GM19328 (cell line): ENCODE data around the gene CEMIP2.

Experiments used
- ATAC-seq: cut with Tn5 transposase; IDR thresholded peaks from one replicate; pipeline ENCODE4 v1.9.1; 2021; ENCODE audit warnings: mild to moderate bottlenecking, moderate library complexity; ENCODE audit not compliant: unreplicated experiment

CEMIP2 gene

GRCh38 chr9:71747576-71747975, 20.7 kb downstream of the CEMIP2 start:
- ATAC-seq: no peak

GRCh38 chr9:71746758-71747125, 21.6 kb downstream of the CEMIP2 start:
- no peak for ATAC-seq

- no peak for ATAC-seq
Measured at GRCh38 chr9:71746023-71746757, 22.1 kb downstream of the CEMIP2 start.

DNA sequence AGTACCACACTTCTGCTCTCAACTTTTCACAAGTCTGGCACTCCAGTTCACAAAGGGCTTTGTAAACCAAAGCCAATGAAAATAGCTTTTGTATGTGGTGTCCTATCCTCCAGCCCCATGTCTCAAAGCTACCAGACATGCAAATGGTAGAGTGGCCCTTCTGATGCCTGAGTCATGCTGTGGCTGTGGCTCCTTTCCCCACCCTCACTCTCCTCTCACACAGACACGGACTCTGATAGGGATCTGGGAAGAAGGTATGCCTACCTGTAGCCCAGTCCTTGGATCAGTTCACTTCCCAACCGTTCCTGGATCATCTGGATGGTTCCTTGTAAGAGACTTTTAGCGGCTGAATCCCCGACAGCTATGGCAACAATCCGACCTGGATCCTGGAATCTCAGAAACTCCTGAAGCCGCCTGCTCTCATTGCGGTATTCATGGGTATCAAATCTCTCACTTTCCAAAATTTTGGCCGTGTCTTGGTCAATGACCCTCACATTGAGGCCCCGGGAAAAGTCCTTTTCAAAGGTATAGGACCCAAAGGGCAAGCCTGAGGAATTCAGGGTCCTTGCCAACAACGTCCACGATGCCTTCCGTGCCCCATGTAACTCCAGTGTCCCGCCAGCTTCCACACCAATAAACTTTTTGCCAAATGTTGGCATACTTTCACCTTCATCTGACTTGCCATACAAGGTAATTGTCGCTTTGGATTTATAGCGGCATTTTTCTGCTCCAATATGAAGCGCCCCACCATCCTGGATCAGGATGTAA, 23.4 kb downstream of the CEMIP2 start:
- ATAC-seq: no peak

- no peak for ATAC-seq
Measured at GRCh38 chr9:71743882-71744281, 24.4 kb downstream of the CEMIP2 start.

- ATAC-seq: no peak
Measured at GRCh38 chr9:71743217-71743705, 25.1 kb downstream of the CEMIP2 start.

- no peak for ATAC-seq
Measured at GRCh38 chr9:71742703-71743102, 25.6 kb downstream of the CEMIP2 start.

- ATAC-seq: no peak
Measured at GRCh38 chr9:71741926-71742648, 26.2 kb downstream of the CEMIP2 start.

DNA sequence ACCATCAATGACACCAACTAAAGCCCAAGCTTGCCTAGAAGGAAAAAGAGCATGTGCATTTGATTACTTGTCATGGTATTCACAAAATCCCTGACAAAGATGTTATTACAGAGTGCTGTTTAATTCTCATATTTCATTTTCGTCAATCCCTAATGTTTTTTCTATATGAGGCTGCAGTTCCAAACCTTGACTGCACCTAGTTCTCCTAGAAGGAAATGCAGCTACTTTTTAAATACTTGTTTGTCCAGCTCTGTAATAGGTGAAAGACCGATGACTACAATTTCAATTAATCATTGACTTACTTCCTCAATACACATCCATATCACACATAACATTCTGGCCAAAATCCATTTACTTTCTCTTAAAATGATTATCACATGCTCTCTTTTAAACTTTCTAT, 28.1 kb downstream of the CEMIP2 start:
- ATAC-seq: no peak

- no peak for ATAC-seq
Measured at GRCh38 chr9:71737455-71737854, 30.9 kb downstream of the CEMIP2 start.

- ATAC-seq: no peak
Measured at GRCh38 chr9:71736236-71736635, 32.1 kb downstream of the CEMIP2 start.

- ATAC-seq: no peak
Measured at GRCh38 chr9:71734950-71735349, 33.4 kb downstream of the CEMIP2 start.

- no peak for ATAC-seq
Measured at GRCh38 chr9:71733176-71733575, 35.1 kb downstream of the CEMIP2 start.

DNA sequence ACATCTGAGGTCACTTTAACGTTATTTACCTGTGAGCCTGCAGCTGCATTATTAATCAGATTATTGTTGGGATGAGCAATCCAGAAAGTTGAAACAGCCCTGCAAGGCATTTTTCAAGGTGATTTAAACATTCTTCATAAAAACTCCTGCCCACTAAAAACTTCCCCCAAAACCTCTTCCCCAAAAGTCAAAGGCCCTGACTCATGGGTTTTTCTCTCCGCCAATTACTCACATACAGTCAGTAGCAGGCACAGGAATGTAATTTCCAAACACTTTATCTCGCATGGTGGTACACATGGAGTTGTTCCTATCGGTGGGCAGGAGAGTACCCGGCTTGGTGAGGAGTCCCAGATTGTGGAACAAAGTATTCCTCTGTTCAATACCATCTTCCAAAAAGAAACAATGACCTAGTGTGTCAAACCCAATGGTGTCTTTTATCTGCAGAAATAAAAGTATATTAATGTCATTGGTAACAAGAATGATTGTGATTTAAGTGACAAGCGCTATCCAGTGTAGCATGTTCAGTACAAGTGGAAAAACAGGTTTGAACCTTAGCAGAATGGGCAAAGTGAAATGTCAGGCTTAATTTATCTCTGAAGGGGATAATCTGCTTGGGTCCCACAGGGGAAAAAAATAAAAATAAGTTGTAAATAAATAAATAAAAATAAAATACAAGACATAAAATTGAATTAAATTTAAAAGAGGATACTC, 38.3 kb downstream of the CEMIP2 start:
- no peak for ATAC-seq

- ATAC-seq: no peak
Measured at GRCh38 chr9:71726723-71727122, 41.6 kb downstream of the CEMIP2 start.

DNA sequence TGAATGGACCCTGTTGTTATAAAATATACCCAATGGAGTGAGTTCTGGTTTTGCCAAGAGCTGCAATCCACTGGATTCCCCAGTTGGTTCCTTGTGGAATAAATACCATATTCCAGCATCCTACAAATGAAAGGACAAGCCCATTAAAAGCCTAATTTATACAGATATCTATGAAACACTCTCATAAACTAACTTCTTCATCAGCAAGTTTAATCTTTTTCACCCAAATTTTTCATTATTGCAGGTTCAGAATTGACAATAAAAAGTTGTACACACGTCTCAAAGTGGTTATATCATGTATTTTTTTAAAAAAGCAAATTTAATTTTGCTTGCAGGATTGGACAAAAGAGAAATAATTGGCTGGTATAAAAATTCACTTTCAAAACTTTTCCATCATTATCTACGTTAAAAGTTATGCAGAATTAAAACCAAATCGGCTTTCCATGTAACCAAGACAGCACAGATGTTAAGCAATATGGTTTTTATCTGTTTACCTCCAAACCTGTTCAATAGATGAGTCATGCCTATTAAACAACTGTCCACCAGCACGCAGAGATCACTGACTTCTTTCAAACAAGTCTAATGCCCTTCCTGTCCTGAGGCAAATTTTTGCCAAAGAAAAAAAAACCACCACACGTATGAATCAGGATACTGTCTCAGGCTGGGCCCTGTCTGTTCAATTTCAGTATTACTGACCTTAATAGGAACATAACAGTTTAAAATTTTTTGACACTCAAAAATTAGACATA, 42.5 kb downstream of the CEMIP2 start:
- ATAC-seq: no peak

GRCh38 chr9:71721855-71722254, 46.5 kb downstream of the CEMIP2 start:
- no peak for ATAC-seq

- no peak for ATAC-seq
Measured at GRCh38 chr9:71719562-71719961, 48.8 kb downstream of the CEMIP2 start.

GRCh38 chr9:71719088-71719487, 49.2 kb downstream of the CEMIP2 start:
- ATAC-seq: no peak
